ENCODE data around the gene RXYLT1.
"Not testable (repeated sequence)": the region's sequence is repeated elsewhere in the genome, so short reads cannot be mapped to it uniquely, and the experiment has no call there.

Gene RXYLT1

GRCh38 chr12:63804746-63805145 lies 25.0 kb downstream of the RXYLT1 start:
- DNase-seq = no peak

DNA sequence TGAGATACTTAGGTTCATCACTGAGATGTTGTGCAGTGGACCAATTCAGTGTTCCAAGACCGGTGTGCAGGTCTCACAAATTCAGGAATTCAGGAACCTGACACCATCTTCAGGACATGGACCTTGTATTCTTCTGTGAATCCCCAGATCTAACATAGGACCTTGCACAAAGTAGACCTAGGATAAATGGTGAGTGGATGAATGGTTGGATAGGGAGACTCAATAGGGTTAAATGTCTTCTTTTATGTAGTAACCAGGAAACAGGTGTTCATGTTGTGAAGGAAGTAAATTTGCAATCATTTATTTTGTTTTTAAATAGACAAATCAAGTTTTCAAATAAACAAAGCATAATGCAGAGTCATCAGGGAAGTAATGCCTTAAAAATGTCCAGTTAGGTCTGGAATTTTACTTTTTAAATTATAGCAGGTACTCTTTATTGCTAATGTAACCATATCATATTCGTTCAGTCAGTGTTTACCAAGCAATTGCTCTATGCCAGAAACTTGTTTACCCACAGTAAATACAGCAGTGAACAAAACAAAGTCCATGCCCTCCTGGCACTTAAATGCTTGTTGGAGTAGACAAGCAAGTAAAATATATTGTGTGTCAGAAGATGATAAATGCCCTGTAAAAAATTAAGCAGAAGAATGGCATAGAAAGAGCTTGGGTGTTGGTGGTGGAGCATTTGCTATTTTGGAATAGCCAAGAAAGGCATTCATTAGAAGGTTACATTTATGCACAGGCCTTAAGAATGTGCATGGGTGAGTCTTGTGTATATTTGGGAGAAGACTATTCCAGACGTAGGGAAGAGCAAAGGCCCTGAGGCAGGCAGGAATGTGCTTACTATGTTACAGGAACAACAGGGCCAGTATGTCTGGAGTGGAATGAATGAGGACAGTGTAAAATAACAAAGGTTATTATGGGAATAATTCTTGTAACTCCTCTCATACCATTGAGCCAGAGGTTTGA lies 26.3 kb downstream of the RXYLT1 start:
- no peak for DNase-seq

DNA sequence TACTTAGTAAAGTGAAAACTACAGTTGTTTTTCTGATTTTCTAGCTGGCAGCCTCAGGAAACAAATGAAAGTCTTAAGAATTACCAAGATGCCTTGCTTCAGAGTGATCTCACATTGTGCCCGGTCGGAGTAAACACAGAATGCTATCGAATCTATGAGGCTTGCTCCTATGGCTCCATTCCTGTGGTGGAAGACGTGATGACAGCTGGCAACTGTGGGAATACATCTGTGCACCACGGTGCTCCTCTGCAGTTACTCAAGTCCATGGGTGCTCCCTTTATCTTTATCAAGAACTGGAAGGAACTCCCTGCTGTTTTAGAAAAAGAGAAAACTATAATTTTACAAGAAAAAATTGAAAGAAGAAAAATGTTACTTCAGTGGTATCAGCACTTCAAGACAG lies 28.9 kb downstream of the RXYLT1 start:
- no peak for DNase-seq

DNA sequence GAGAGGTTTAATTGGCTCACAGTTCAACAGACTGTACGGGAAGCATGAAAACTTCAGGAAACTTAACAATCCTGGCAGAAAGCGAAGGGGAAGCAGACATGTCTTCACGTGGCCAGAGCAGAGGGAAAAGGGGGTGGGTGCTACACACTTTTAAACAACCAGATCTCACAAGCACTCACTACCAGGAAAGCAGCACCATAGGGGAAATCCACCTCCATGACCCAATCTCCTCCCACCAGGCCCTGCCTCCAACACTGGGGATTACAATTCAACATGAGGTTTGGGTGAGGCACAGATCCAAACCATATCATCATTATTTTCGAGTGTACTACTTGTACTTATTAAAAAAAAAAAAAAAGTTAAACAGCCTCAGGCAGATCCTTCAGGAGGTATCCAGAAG lies 29.9 kb downstream of the RXYLT1 start:
- no peak for DNase-seq

DNA sequence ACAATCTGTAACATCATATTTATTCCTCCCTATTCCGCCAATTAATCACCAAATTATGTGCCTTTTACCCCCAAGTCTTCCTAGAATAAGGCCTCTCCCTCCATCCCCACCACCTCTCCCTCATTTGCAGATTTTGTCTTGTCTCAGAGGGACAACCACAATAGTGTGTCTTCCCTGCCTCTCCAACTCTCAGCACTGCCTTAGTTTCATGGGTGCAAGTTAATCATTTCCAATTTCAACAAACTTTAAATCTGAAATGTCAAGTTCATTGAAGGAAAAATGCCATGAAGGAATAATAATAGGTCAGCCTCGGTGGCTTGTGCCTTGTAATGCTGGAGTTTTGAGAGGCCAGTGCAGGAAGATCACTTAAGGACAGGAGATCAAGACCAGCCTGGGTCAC lies 31.6 kb downstream of the RXYLT1 start:
- no peak for DNase-seq

- DNase-seq = no peak
These were observed 32.0 kb downstream of the RXYLT1 start for GRCh38 chr12:63811755-63812154.

DNA sequence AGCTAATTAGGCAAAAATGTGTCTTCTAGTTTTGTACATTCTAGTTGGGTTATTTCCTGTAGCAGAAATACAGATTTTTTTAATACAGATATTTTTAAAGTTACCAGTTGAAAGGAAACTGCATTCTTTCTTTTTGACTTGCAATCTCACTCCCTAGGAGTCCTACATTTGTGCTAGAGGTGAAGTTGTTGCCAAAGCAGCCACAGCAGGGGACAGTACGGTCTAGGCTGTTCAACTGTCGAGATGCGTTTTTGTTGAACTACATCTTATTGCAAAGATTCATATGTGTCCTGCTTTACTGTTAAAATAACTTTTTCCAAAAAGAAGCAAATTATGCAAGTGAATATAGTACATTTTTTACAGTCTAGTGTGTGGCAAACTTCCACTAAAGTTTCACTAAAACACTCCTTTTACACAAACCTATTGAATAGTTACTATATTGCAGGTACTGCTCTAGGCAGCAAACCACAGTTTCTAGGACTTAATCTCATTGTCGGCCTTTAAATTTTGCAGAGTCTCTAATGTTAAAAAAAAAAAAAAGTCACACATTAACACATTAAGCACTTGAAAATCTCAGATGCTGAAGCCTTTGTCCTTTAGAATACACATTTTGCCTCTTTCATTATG lies 34.5 kb downstream of the RXYLT1 start:
- no peak for DNase-seq

DNA sequence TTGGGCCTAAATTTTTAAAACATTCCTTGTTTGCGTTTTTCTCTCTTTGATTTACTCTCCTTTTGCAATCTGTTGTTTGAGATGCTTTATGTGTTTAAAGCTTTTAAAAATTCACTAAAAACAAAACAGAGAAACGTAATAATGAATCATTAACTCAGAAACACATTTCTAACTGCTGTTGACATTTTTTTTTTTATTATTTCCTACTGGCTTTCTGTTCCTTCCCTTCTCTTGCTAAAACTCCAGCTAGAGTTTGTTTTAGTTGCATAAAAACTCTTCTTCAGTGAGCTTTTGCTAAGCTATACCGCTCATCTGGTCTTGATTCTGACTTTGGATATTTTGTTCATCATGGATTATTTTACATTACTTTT lies 35.8 kb downstream of the RXYLT1 start:
- no peak for DNase-seq

DNA sequence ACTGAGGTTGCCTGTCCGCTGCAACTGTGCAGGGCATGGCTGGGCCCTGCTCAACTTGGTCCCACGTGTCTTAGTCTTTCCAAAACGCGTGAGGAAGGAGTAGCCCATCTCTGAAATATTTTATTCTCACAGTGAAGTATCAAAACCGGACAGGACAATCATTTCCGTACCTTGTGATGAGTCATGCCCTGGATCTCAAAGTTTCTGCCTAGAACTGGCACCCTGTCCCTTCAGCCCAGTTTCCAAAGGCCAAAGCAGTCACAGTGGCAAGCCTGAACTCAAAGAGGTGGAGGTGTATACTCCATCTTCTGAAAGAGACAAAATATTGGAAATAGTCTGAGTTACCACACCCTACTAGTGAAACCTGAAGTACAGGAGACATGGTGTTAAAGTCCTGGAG lies 36.3 kb downstream of the RXYLT1 start:
- DNase-seq = no peak

DNA sequence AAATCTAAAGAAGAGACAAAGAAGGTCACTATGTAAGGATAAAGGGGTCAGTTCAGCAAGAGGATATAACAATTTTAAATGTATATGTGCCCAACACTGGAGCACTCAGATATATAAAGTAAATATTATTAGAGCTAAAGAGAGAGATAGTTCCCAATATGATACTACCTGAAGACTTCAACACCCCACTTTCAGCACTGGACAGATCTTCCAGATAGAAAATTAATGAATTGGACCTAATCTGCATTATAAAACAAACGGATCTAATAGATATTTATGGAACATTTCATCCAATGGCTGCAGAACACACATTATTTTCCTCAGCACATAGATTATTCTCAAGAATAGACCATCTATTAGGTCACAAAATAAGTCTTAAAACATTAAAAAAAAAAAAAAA lies 40.7 kb downstream of the RXYLT1 start:
- no peak for DNase-seq

- peak; percentile 28 for DNase-seq
These were observed 42.1 kb downstream of the RXYLT1 start for GRCh38 chr12:63821781-63822251.

- DNase-seq = no peak
These were observed 42.6 kb downstream of the RXYLT1 start for GRCh38 chr12:63822352-63822751.

DNA sequence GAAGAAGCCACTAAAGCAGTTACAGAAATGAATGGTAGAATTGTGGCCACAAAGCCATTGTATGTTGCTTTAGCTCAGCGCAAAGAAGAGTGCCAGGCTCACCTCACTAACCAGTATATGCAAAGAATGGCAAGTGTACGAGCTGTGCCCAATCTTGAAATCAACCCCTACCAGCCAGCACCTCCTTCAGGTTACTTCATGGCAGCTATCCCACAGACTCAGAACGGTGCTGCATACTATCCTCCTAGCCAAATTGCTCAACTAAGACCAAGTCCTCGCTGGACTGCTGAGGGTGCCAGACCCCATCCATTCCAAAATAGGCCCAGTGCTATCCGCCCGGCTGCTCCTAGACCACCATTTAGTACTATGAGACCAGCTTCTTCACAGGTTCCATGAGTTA lies 43.3 kb downstream of the RXYLT1 start:
- DNase-seq = no peak

GRCh38 chr12:63826006-63826585 lies 46.4 kb downstream of the RXYLT1 start:
- peak; percentile 68 for DNase-seq

GRCh38 chr12:63828867-63829266 lies 49.2 kb downstream of the RXYLT1 start:
- DNase-seq = no peak

DNA sequence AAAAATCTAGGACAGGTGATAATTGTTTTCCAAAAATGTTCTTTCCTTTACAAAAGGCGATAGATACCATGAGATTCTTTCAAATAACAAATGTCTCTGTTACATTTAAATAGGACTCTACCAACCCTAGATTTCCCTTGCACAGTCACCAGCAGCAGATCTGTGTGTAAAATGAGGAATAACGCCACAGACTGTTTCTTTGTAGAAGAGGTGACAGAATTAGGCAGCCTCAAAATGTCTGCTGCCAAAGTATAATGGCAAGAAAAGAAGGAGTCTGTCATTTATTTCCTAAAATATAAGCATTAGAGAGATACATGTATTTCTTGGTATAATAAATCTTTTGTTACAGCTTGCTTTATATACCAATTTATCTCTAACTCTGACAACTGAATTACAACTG lies 56.3 kb downstream of the RXYLT1 start:
- DNase-seq = no peak

GRCh38 chr12:63836936-63837335 lies 57.2 kb downstream of the RXYLT1 start:
- DNase-seq = no peak

DNA sequence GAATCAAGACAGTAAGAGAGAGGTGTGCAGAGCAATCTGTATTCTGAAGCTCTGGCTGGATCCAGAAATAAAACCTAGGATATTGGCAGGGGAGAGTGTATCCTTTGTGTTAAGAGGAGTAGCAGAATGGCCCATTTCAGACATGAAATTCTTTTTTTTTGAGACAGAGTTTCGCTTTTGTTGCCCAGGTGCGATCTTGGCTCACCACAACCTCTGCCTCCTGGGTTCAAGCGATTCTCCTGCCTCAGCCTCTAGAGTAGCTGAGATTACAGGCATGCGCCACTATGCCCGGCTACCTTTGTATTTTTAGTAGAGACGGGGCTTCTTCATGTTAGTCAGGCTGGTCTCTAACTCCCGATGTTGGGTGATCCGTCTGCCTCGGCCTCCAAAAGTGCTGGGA lies 58.7 kb downstream of the RXYLT1 start:
- DNase-seq = no peak

GRCh38 chr12:63841011-63841410 lies 61.3 kb downstream of the RXYLT1 start:
- DNase-seq = no peak

DNA sequence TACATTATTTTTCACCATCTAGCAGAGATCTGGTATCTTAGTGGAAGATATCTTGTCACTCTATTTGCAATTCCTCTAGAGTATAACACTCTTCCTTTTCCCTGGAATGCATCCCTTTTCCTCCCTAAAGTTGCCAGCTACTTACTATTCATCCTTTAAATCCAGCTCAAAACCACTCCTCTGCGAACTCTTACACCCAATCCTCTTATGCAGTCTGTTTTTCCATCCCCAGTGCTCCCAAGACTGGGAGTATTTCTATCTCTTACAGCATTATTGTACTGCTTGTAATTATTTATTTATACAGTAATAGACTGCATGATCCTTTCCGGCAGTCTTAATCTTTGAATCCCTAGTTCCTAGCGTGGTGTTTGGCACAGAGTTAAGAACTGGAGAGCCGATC lies 61.9 kb downstream of the RXYLT1 start:
- DNase-seq = no peak

- not testable (repeated sequence) for DNase-seq
These were observed 63.0 kb downstream of the RXYLT1 start for GRCh38 chr12:63842750-63843149.

- DNase-seq = no peak
These were observed 63.6 kb downstream of the RXYLT1 start for GRCh38 chr12:63843254-63843720.

DNA sequence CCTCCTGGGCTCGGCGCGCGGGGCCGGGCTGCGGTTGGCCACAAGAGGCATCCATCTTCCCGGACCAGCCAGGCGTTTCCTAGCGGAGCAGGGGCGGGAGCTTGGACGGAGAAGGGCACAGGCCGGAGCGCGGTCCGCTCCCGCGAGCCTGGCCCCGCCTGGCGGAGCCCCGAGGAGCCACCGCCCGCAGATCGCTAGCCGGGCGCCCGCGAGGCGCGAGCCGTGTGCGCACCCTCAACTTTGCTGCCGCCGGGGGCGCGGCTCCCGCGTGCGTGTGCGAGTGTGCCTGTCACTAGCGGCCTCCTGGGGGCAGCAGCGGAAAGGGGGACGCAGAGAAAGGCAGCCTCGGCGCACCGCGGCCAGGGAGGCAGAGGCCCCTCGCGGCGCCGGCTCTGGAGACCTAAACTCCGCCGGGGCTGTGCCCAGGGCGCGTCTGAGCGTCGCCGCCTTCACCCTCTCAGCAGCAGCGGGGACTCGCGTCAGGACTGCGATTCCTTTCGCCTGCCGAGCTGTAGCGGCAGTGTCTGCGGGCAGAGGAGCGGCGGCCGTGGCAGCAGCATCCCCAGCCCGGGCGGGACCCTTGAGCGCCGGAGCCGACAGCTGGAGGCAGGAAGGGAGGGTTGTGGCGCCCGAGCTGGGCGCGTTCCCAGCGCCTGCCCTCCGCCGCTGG lies 64.1 kb downstream of the RXYLT1 start:
- DNase-seq = peak; percentile 95
